Measurements from ENCODE around the gene ATP2B2.

ATP2B2 gene

GRCh38 chr3:10534066-10534465 lies 28.7 kb upstream of the ATP2B2 start:
- H3K36me3 ChIP-seq (ENCODE audit: insufficient read depth, low read length), result no peaks in the 10 kb centered on the region
- no peaks in the 10 kb centered on the region for H3K9me2 ChIP-seq (replicated peaks; ENCODE audit: low read depth, low read length)
- no peak overlapping the region for H3K4me3 ChIP-seq (ENCODE audit: low read length, poor library complexity, severe bottlenecking)
- H3F3A ChIP-seq (ENCODE audit: low read depth), result no peaks in the 10 kb centered on the region
- no peaks in the 10 kb centered on the region for H3K27me3 ChIP-seq (ENCODE audit: insufficient read depth, low read length, poor library complexity, severe bottlenecking)
- no peak overlapping the region for H3K9ac ChIP-seq (ENCODE audit: low read depth, low read length, poor library complexity, severe bottlenecking)
- H2AFZ ChIP-seq (ENCODE audit: low read length), result no peak overlapping the region
- no peak overlapping the region for H3K4me2 ChIP-seq (ENCODE audit: low read depth, low read length, poor library complexity, severe bottlenecking)
- no peaks in the 10 kb centered on the region for H4K20me1 ChIP-seq (ENCODE audit: insufficient read depth, low read length, poor library complexity, severe bottlenecking)
- H3K9me3 ChIP-seq (ENCODE audit: insufficient read depth, low read depth, low read length), result no peaks in the 10 kb centered on the region
- TF ChIP-seq CTCF (conservative IDR thresholded peaks at IDR 0.05; ENCODE audit: low read length) (no peak), EZH2phosphoT487 (IDR thresholded peaks at IDR 0.05; ENCODE audit: borderline replicate concordance) (no peak)
- no peaks in the 10 kb centered on the region for H3K4me1 ChIP-seq (ENCODE audit: insufficient read depth, low read length, poor library complexity, severe bottlenecking)
- H3K79me2 ChIP-seq (ENCODE audit: insufficient read depth, low read length), result no peaks in the 10 kb centered on the region

- no peak for TF ChIP-seq EZH2phosphoT487 (IDR thresholded peaks at IDR 0.05; ENCODE audit: borderline replicate concordance)
- TF ChIP-seq CTCF (conservative IDR thresholded peaks at IDR 0.05; ENCODE audit: low read length), result no peak
- Histone ChIP-seq H3K79me2 (ENCODE audit: insufficient read depth, low read length) (no peaks in the 10 kb centered on the region), H4K20me1 (ENCODE audit: insufficient read depth, low read length, poor library complexity, severe bottlenecking) (no peaks in the 10 kb centered on the region), H3K9me3 (ENCODE audit: insufficient read depth, low read depth, low read length) (no peaks in the 10 kb centered on the region), H2AFZ (ENCODE audit: low read length) (no peak overlapping the region), H3K27me3 (ENCODE audit: insufficient read depth, low read length, poor library complexity, severe bottlenecking) (no peaks in the 10 kb centered on the region), H3K9ac (ENCODE audit: low read depth, low read length, poor library complexity, severe bottlenecking) (no peak overlapping the region), H3K4me2 (ENCODE audit: low read depth, low read length, poor library complexity, severe bottlenecking) (no peak overlapping the region), H3K4me1 (ENCODE audit: insufficient read depth, low read length, poor library complexity, severe bottlenecking) (no peaks in the 10 kb centered on the region), H3K4me3 (ENCODE audit: low read length, poor library complexity, severe bottlenecking) (no peak overlapping the region), H3F3A (ENCODE audit: low read depth) (no peaks in the 10 kb centered on the region), H3K9me2 (replicated peaks; ENCODE audit: low read depth, low read length) (no peaks in the 10 kb centered on the region), H3K36me3 (ENCODE audit: insufficient read depth, low read length) (no peaks in the 10 kb centered on the region)
These were observed 28.3 kb upstream of the ATP2B2 start for GRCh38 chr3:10533737-10534023.

GRCh38 chr3:10532939-10533736 lies 27.8 kb upstream of the ATP2B2 start:
- Histone ChIP-seq H3K4me2 (ENCODE audit: low read depth, low read length, poor library complexity, severe bottlenecking) (no peak overlapping the region), H3K79me2 (ENCODE audit: insufficient read depth, low read length) (no peaks in the 10 kb centered on the region), H3F3A (ENCODE audit: low read depth) (no peaks in the 10 kb centered on the region), H3K9ac (ENCODE audit: low read depth, low read length, poor library complexity, severe bottlenecking) (no peak overlapping the region), H3K9me3 (ENCODE audit: insufficient read depth, low read depth, low read length) (no peaks in the 10 kb centered on the region), H3K4me1 (ENCODE audit: insufficient read depth, low read length, poor library complexity, severe bottlenecking) (no peaks in the 10 kb centered on the region), H3K4me3 (ENCODE audit: low read length, poor library complexity, severe bottlenecking) (no peak overlapping the region), H3K9me2 (replicated peaks; ENCODE audit: low read depth, low read length) (no peaks in the 10 kb centered on the region), H4K20me1 (ENCODE audit: insufficient read depth, low read length, poor library complexity, severe bottlenecking) (no peaks in the 10 kb centered on the region), H2AFZ (ENCODE audit: low read length) (no peak overlapping the region), H3K36me3 (ENCODE audit: insufficient read depth, low read length) (no peaks in the 10 kb centered on the region), H3K27me3 (ENCODE audit: insufficient read depth, low read length, poor library complexity, severe bottlenecking) (no peaks in the 10 kb centered on the region)
- TF ChIP-seq EZH2phosphoT487 (IDR thresholded peaks at IDR 0.05; ENCODE audit: borderline replicate concordance) (no peak), CTCF (conservative IDR thresholded peaks at IDR 0.05; ENCODE audit: low read length) (no peak)

Measured in Loucy (cell line).